ENCODE data around the gene TEX50.
A peak's percentile ranks its signal among the peaks of the same experiment; 100 is the strongest.
"Not testable (repeated sequence)": the region's sequence is repeated elsewhere in the genome, so short reads cannot be mapped to it uniquely, and the experiment has no call there.

The TEX50 gene

DNA sequence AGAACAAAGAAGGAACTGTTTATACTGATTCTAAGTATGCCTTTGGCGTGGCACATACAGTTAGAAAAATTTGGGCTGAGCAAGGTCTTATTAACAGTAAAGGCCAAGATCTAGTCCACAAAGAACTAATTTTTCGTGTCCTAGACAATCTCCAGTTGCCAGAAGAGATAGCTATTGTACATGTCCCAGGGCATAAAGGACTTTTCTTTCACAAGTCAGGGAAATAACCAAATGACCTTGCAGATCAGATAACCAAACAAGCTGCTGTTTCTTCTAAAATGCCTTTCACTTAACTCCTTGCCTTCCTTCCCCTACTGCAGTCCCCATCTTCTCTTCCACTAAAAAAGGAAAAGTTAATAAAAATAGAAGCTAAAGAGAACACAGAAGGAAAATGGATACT, 4.0 kb downstream of the TEX50 start:
- H3K27me3 Mint-ChIP-seq: peaks cover 0 to 13% of the 10 kb centered on the region in 2 donors
- peaks cover 9 to 10% of the 10 kb centered on the region in 2 donors for H3K9me3 Mint-ChIP-seq
- no peak for DNase-seq
- H3K27ac Mint-ChIP-seq: no peak overlapping the region
- H3K4me3 Mint-ChIP-seq: no peak overlapping the region
- no peaks in the 10 kb centered on the region for H3K36me3 Mint-ChIP-seq
- H3K4me1 Mint-ChIP-seq: no peaks in the 10 kb centered on the region
- no peak for ATAC-seq (replicated peaks)

GRCh38 chr1:173642450-173643139, 7.5 kb downstream of the TEX50 start:
- not testable (repeated sequence) for ATAC-seq (replicated peaks); H3K27ac Mint-ChIP-seq; H3K27me3 Mint-ChIP-seq; H3K36me3 Mint-ChIP-seq; H3K4me1 Mint-ChIP-seq; H3K9me3 Mint-ChIP-seq; DNase-seq; H3K4me3 Mint-ChIP-seq

DNA sequence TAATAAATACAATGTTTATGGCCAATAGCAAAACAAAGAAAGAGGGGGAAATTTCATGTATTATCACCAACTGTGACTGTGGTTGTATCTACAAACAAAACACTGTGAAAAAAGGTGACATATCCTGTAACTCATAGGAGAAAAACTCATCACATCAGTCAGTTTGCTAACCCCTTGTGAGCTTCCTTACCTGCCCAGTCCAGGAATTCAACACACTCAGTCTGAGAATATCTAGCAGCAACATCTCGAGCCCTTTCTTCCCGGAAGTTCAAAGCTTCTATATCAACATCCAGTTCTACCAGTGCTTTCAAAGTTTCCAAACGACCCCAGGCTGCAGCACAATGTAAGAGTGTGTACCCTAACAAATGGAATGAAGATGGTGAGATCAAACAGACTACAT, 11.5 kb downstream of the TEX50 start:
- Mint-ChIP-seq H3K4me3 (no peak overlapping the region), H3K36me3 (no peaks in the 10 kb centered on the region), H3K9me3 (peaks cover 2 to 5% of the 10 kb centered on the region in 2 donors), H3K27me3 (peaks cover 3 to 6% of the 10 kb centered on the region in 2 donors), H3K27ac (no peak overlapping the region), H3K4me1 (no peaks in the 10 kb centered on the region)
- ATAC-seq (replicated peaks): no peak
- DNase-seq: no peak

DNA sequence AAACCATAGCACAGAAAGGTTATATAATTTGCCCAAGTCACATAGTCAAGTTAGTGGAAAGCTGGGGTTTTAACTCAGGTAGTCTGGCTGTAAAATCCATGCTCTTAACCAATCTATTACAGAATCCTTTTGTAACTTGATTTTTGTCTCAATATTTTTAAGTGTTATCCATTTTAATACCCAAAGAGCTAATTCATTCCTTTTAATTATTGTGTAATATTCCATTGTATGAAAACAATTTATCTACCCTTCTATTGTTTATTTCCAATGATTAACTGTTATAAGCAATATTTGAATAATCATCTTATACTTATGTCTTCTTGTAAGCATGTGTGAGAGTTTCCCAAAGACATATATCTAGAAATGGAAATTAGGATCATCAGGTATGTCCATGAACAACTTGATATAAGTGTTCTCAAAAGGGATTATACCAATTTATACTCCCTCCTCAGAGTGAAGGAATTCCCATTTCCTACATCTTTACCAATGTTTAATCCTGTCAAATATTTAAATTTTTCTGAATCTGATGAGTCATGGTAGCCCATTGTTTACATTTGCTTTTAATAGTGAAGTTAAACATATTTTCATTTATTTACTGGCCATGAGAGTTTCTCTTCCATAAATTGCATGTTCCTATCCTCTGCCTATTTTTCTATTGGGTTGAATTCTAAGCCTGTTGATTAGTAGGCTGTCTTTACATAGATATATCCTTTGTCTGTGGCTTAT, 13.9 kb downstream of the TEX50 start:
- DNase-seq (no peak), ATAC-seq (replicated peaks) (no peak)
- H3K4me3 Mint-ChIP-seq: no peak overlapping the region
- peaks cover 15 to 23% of the 10 kb centered on the region in 2 donors for H3K27me3 Mint-ChIP-seq
- H3K27ac Mint-ChIP-seq: no peak overlapping the region
- no peaks in the 10 kb centered on the region for H3K36me3 Mint-ChIP-seq
- no peaks in the 10 kb centered on the region for H3K4me1 Mint-ChIP-seq
- peaks cover 3 to 4% of the 10 kb centered on the region in 2 donors for H3K9me3 Mint-ChIP-seq

GRCh38 chr1:173660306-173660705, 25.2 kb downstream of the TEX50 start:
- H3K9me3 Mint-ChIP-seq: peaks cover 0 to 2% of the 10 kb centered on the region in 2 donors
- peaks cover 6 to 8% of the 10 kb centered on the region in 2 donors for H3K27me3 Mint-ChIP-seq
- no peak overlapping the region for H3K4me3 Mint-ChIP-seq
- H3K27ac Mint-ChIP-seq: no peak overlapping the region
- H3K36me3 Mint-ChIP-seq: peaks cover 0 to 2% of the 10 kb centered on the region in 2 donors
- no peaks in the 10 kb centered on the region for H3K4me1 Mint-ChIP-seq
- DNase-seq (no peak), ATAC-seq (replicated peaks) (no peak)

DNA sequence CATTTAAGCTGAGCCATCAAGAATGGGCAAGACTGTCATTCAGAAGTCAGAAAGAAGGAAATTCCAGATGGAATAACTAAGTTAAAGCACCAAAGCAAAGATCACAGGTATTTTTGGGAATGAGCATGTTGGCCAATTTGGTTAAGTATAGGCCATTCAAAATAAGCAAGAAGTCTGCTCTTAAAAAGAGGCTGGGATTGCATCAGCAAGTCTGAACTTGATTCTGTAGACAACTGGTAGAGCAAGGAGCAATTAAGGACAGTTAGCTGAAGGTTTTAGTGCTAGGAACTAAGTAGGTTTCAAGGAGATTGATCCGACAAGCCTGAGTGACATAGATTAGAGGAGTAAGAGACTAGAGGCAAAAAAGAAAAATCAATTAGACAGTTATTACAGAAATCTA, 26.1 kb downstream of the TEX50 start:
- DNase-seq (no peak), ATAC-seq (replicated peaks) (no peak)
- Mint-ChIP-seq H3K9me3 (no peaks in the 10 kb centered on the region), H3K4me3 (no peak overlapping the region), H3K27me3 (peaks cover under 1% of the 10 kb centered on the region in 2 donors), H3K36me3 (no peaks in the 10 kb centered on the region), H3K4me1 (no peaks in the 10 kb centered on the region), H3K27ac (no peak overlapping the region)

DNA sequence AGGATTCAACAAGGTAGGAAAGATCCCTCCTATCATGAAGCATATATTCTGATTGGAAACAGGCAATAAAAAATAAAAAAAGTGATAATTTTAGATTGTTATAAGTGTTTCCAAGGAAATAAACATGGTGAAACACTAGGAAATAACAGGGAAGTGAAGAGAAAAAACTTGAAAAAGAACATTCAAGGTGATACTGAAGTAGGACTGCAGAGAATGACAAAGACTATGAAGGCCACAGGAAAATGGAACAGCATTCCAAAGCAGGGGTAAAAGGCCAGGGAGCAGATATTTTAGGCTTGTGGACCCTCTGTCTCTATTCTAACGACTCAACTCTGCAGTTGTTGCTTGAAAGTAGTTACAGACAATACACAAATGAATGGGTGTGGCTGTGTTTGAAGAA, 26.6 kb downstream of the TEX50 start:
- DNase-seq (no peak), ATAC-seq (replicated peaks) (no peak)
- H3K27me3 Mint-ChIP-seq: peaks cover 0 to under 1% of the 10 kb centered on the region in 2 donors
- H3K4me3 Mint-ChIP-seq: no peak overlapping the region
- H3K36me3 Mint-ChIP-seq: no peaks in the 10 kb centered on the region
- no peaks in the 10 kb centered on the region for H3K4me1 Mint-ChIP-seq
- H3K9me3 Mint-ChIP-seq: no peaks in the 10 kb centered on the region
- H3K27ac Mint-ChIP-seq: no peak overlapping the region

GRCh38 chr1:173663159-173663558, 28.0 kb downstream of the TEX50 start:
- Mint-ChIP-seq H3K36me3 (no peaks in the 10 kb centered on the region), H3K4me3 (no peak overlapping the region), H3K27ac (no peak overlapping the region), H3K4me1 (no peaks in the 10 kb centered on the region), H3K27me3 (peaks cover 2 to 8% of the 10 kb centered on the region in 2 donors), H3K9me3 (no peaks in the 10 kb centered on the region)
- ATAC-seq (replicated peaks) (no peak), DNase-seq (no peak)

DNA sequence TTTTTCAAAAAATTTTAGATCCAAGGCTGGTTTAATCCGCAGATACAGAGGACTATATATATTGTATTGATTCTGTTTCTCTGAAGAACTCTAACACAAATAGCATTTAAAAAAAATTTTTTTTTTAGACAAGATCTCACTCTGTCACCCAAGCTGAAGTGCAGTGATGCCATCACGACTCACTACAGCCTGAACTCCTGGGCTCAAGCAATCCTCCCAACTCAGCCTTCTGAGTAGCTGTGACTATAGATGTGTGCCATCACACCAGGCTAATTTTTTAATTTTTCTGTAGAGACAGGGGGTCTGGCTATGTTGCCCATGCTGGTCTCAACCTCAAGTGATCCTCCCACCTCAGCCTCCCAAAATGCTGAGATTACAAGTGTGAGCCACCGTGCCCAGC, 31.5 kb downstream of the TEX50 start:
- Mint-ChIP-seq H3K27ac (no peak overlapping the region), H3K4me3 (no peak overlapping the region), H3K36me3 (no peaks in the 10 kb centered on the region), H3K27me3 (peaks cover 32 to 35% of the 10 kb centered on the region in 2 donors), H3K4me1 (peaks cover 2 to 14% of the 10 kb centered on the region in 2 donors), H3K9me3 (no peaks in the 10 kb centered on the region)
- ATAC-seq (replicated peaks) (no peak), DNase-seq (no peak)

- ATAC-seq (replicated peaks): peak; percentile 29 to 58
Observed at GRCh38 chr1:173669491-173669941, 34.4 kb downstream of the TEX50 start, which contains the start of gene ANKRD45. ANKRD45 (minus strand) TSS chr1:173669851; CDS start chr1:173659418, 10,433 bp downstream.

GRCh38 chr1:173674496-173674895, 39.4 kb downstream of the TEX50 start:
- not testable (repeated sequence) for H3K27ac Mint-ChIP-seq; H3K36me3 Mint-ChIP-seq; H3K4me3 Mint-ChIP-seq; H3K4me1 Mint-ChIP-seq; DNase-seq; ATAC-seq (replicated peaks); H3K9me3 Mint-ChIP-seq
- H3K27me3 Mint-ChIP-seq: peaks cover 20 to 22% of the 10 kb centered on the region in 2 donors

More at GRCh38 chr1:173669491-173669941, 34.4 kb downstream of the TEX50 start, which contains the start of gene ANKRD45:
- Mint-ChIP-seq H3K4me1 (peaks cover 2 to 14% of the 10 kb centered on the region in 2 donors), H3K27me3 (peaks cover 32 to 35% of the 10 kb centered on the region in 2 donors), H3K36me3 (no peaks in the 10 kb centered on the region), H3K9me3 (no peaks in the 10 kb centered on the region), H3K27ac (no peak within 1 kb of the TSS), H3K4me3 (peak within 1 kb of the TSS; percentile 63 to 74)
- peak; percentile 8 for DNase-seq

DNA sequence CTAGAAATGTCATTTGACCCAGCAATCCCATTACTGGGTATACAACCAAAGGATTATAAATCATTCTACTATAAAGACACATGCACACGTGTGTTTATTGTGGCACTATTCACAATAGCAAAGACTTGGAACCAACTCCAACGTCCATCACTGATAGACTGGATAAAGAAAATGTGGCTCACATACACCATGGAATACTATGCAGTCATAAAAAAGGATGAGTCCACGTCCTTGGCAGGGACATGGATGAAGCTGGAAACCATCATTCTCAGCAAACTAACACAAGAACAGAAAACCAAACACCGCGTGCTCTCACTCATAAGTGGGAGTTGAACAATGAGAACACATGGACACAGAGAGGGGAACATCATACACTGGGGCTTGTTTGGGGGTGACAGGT, 45.0 kb downstream of the TEX50 start:
- H3K27me3 Mint-ChIP-seq; DNase-seq; ATAC-seq (replicated peaks); H3K27ac Mint-ChIP-seq; H3K4me1 Mint-ChIP-seq; H3K36me3 Mint-ChIP-seq; H3K4me3 Mint-ChIP-seq: not testable (repeated sequence)
- H3K9me3 Mint-ChIP-seq: peaks cover 0 to 10% of the 10 kb centered on the region in 2 donors

DNA sequence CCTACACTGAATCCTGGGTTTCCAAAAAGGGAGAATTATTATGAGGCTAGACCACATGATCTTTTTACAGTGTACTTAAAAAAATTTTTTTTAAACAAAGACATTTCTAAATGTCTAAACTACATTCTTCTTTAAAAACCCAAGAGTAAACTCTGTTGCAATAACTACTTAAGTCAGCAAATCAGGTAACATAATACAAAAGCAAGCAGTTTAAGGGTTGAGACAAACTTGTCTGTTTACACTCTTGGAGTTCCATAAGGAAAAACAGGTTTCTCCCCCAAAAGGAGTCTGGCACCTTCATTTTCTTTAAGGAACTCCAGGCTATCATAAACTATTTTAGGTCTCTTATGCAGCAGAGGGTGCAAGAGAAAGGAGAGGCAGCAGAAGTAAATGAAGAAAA, 47.0 kb downstream of the TEX50 start:
- Mint-ChIP-seq H3K36me3 (no peaks in the 10 kb centered on the region), H3K4me1 (peaks cover 2 to 6% of the 10 kb centered on the region in 2 donors), H3K4me3 (no peak overlapping the region), H3K9me3 (peaks cover 0 to 10% of the 10 kb centered on the region in 2 donors), H3K27ac (no peak overlapping the region), H3K27me3 (peaks cover 9 to 10% of the 10 kb centered on the region in 2 donors)
- no peak for DNase-seq
- ATAC-seq (replicated peaks): no peak

DNA sequence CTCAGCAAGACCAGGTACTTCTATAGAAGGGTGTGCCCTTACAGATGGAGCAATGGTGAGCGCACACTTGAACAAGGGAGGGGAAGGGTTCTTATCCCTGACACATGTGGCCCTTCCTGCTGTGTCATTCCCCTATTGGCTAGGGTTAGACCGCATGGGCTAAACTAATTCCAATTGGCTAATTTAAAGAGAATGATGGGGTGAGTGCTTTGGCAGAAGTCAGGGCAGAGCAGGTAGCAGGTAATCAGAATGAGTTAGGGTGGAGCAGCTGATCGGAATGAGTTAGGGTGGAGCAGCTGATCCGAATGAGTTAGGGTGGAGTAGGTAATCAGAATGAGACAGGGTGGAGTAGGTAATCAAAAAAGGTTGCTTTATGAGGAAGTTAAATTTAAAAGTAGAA, 48.7 kb downstream of the TEX50 start:
- Mint-ChIP-seq H3K4me1 (peaks cover 4 to 16% of the 10 kb centered on the region in 2 donors), H3K9me3 (peaks cover 7 to 13% of the 10 kb centered on the region in 2 donors)
- H3K27me3 Mint-ChIP-seq; H3K36me3 Mint-ChIP-seq; DNase-seq; H3K27ac Mint-ChIP-seq; ATAC-seq (replicated peaks); H3K4me3 Mint-ChIP-seq: not testable (repeated sequence)

GRCh38 chr1:173685121-173685520, 50.0 kb downstream of the TEX50 start:
- not testable (repeated sequence) for H3K36me3 Mint-ChIP-seq; H3K27ac Mint-ChIP-seq; ATAC-seq (replicated peaks); H3K9me3 Mint-ChIP-seq; DNase-seq; H3K4me3 Mint-ChIP-seq
- Mint-ChIP-seq H3K27me3 (peaks cover 4 to 12% of the 10 kb centered on the region in 2 donors), H3K4me1 (peaks cover 4 to 17% of the 10 kb centered on the region in 2 donors)

All from stimulated activated naive B cell treated with anti-CD40 and anti-IgM and Interleukin-4, amounts not matched to agents 10 μg/mL and 1 μg/mL and 100 μg/mL, for 72 hours (primary cell).